Amniotic epithelial cell (primary cell): ENCODE measurements around the gene MIS18A.

Experiments
- DNase-seq: peaks from one replicate; pipeline ENCODE4 v3.0.0-alpha.2; 2010; ENCODE audit warnings: low read depth

Gene MIS18A

DNA sequence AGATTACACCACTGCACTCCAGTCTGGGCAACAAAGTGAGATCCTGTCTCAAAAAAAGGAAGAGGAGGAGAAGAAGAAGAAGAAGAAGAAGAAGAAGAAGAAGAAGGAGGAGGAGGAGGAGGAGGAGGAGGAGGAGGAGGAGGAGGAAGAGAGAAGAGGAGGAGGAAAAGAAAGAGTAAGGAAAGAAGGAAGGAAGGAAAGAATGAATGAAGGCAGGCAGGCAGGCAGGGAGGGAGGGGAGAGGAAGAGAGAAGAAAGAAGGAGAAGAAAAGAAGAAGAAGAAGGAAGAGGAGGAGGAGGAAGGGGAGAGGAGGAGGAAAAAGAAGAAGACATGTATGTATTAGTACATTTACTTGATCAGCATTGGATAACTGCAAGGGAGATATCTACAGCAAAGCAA is 26.7 kb downstream of the MIS18A start:
- DNase-seq, result no peak

DNA sequence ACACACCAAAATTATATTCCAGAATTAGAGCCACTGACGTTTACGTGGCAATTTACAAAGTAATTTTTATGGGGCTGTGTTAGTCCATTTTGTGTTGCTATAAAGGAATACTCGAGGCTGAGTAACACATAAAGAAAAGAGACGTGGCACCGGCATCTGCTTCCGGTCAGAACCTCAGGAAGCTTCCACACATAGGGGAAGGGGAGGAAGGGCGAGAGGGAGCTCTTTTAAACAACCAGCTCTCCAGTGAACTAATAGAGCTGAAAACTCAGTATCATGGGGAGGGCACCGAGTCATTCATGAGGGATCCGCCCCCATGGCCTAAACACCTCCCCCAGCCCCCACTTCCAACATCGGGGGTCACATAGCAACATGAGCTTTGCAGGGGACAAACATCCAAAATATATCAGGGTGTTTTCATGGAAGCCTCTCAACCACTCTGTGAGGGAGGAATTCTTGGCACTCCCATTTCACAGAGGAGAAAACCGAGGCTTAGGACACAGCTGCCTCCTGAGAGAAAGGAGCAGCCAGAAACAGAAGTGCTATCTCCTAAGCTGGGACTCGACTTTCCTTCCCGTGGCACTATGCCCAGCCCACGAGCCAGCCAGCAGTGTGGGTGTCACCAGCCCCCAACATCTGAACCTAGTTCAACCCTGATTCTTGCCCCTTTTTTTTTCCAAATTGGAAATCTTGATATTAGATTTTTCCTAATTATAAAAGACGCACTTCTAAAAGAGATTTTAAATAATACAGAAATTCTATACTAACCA is 29.2 kb downstream of the MIS18A start:
- DNase-seq, result no peak

DNA sequence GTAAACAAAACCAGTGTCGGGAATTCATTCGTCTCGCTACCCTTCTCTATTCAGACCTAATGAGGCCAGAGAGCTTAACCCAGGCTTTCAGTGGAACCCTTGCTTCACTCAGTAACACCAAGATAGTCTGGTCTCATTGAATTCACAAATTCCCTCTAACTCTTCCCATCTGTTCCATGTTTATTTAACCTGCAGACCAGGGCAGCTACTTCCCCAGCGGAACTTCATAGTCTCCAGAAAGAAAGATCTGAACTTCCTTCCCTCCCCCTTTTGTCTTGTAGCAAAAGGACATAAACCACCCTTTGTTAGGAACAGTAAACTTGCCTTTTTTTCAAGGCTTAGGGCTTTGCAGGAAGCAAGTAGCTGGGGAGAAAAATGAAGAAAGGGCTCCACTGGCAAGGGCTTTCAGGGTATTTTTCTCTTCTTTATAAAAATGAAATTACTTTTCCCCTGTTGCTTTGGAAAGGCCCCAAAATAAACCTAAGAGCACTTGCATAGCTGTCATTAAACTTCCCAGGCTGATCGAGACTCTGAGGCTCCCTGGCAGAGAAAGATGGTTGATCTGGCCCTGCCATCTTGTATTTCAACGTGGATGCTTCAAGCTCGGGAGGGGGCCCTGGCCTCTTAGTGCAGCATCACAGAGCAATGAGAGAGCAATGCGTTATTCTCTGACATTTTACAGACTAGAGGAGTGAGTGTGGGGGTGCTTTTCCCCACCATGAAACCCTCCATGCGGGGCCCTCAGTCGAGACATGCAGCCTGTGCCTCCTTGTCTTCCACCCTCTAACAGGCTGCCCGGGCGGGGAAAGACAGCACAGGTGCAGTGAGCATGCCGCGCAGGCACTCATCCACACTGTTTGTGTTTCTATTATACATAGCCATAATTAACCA is 30.0 kb downstream of the MIS18A start:
- no peak for DNase-seq

DNA sequence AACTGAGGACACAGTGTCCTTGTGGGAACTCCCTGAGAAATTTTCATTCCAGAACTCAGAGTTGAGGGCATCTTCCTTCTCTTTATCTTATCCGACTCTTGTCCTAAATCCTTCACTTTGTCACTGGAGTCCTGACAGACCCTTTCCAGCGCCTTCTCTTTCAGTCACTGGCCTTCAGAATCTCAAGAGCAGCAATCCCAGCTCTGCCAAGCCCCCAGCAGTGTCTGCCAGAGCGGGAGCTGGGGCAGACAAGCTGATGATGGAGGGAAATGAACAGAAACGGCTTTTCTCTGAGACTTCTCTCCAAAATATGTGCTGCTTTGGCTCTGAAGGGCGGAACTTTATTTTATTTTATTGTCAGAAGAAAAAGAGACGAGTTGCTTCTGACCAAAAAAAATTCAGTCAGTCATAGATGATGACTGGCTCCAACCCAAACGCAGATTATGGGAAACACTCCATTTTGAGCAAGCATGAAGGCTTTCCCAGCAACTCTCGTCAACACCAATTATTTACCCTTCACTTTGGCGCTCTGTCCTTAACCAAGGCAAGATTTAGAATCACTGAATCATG is 32.2 kb downstream of the MIS18A start:
- no peak for DNase-seq

DNA sequence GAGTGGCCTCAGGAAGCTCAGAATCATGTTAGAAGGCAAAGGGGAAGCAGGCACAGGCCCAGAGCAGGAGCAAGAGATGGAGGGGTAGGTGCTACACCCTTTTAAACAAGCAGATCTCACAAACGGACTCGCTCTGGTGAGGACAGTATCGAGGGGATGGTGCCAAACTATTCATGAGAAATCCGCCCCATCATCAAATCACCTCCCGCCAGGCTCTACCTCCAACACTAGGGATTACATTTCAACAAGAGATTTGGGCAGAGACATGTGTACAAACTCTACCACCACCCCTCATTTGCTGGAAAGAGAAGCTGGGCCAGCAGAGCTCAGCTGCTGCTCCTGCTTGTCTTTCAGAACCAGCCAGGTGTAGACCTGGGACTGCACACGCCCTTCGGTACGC is 32.9 kb downstream of the MIS18A start:
- DNase-seq, result no peak

DNA sequence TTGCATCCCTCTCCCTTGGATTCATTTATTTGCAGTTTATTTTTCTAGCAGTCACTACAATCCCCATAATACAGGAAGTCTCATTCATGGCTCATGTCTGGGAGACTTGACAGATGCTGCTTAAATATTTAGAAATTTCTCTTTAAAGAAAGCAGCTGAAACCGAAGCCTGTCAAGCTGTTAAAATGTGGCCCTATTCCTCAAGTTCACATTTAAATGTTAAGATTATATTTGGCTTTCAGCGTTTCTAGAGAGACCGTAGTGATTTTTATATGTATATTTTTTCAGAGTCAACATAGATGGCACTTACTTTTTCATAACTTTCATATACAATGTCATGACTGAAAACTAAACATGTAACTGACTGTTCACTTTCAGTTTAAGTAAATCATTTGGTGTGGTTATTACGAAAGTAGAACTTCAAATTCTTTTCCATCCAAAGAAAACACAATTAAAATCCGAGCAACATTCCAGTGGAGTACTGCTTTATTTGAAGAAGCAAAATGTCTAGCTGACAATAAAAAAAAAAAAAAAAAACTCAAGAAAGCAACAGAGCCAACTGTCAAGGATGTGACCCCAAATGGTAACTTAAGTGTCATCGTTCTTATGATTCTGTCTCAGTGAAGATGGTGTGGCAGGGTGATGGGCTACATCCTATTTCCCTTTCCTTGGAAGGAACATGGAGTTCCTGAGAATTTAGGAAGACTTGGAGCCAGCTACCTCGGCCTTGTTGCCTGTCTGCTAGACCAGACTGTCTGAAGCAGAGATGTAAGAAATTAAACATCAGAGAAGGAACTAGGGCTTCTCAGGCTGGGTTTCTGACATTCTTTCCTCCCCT is 37.8 kb downstream of the MIS18A start:
- no peak for DNase-seq

DNA sequence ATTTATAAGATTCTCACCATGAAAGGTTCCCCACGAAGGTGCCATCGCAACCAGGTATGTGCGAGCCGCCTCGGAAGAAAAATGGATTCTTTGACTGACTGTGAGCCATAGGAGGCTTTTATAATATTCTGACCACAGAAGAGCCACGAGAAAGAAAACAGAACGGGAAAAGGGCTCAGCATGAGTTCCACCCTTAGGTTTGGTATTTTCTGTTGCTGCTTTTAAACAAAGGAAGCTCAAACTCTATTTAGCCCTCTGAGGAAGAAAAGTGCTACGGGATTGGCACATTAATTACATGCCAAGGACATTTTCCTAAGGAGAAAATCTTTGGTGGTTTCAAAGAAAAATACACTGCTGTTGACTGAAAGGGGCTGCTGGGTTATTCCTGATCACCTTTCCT is 39.3 kb downstream of the MIS18A start:
- DNase-seq, result no peak

DNA sequence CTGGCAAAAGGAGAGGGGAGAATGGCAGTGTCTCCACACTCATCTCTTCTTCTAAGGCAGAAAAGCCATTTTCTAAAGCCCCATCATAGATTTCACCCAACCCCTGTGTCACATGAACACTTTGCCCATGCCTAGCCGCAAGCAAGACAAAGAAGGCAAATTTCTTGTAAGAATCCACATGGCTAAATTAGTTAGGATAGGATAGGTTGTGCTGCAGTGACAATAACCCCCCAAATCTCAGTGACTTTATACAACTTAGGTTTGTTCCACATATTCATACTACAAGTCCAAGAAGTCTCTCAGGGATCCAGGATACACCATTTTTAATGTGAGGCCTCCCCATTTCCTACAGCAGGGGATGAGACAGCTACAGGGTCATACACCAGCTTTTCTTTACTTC is 40.8 kb downstream of the MIS18A start:
- no peak for DNase-seq

DNA sequence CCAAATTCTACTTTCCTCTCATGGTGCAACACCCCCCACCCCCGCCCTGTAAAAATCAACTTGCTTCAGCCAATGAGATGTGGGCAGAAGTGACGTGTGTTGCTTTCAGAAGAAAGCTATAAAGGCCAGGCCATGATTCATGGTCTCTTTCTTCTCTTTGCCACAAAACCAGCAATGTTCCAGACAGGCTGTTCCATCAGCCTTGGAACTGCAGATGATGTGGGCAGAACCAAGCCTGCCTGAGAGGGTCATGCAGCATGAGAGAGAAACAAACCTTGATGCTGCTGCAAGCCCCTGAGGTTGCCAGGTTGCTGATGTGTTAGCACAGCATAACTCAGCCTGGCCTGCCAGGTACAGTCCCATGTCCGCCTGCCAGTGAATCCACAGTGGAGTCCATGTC is 41.8 kb downstream of the MIS18A start:
- DNase-seq, result no peak

DNA sequence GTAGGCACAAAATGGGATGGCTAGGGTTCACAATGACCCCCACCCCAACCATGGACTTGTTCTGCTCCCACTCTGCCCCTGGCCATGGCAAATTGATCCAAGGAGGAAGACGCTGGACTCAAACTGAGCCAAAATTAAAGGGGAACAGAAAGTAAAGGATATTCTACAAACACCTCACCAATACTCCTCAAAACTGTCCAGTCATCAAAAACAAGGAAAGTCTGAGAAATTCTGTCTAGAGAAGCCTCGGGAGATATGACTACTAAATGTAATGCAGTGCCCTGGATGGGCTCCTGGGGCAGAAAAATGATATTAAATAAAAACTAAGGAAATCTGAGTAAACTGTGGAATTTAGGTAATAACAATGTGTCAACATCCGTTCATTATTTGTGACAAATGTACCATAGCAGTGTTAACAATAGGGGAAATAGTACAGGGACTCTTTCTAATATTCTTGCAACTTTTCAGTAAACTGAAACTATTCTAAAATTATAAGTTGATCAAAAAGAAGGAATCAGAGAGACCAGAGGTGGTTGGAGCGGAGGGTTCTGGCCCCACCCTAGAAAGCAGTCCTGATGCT is 45.0 kb downstream of the MIS18A start:
- no peak for DNase-seq

DNA sequence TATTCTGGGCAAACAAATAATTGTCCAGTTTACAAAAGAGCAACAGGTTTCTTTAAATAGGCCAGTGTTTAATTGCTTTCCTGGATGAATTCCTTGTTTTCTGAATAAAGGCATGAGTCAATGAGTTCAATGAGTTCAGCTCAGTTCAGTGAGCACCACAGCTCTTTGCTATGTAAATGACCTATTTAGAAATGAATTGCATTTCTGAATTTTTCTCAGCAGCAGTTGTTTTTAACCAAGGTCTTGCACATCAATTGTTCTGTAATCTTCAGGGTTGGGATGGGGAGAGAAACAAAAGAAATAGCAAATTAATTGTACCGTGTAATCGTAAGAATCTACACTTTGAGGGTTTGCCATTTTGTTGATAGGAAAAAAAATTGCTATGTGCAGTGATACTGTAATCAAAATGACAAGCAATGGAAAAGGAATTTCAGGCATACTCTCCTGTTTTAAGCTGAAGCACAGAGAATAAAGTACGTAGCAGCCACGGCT is 45.7 kb downstream of the MIS18A start:
- no peak for DNase-seq

DNA sequence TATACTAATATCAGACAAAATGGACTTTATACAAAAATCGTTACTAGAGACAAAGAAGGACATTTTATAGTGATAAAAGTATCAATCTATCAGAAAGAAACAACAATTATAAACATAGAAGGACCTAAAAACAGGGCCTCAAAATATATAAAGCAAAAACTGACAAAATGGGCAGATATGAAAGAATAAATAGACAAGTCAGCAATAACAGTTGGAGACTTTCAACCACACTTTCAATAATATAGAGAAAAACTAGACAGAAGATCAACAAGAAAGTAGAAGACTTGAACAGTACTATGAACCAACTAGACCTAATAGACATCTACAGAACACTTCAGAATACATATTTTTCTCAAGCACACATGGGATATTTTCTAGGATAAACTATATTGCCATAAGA is 52.4 kb downstream of the MIS18A start:
- DNase-seq, result no peak
